ENCODE data around the gene MYL5. TPM values are rescaled to one million over a fixed set of nuclear protein-coding genes. Genes with fewer than 3 reads are reported as not detected.
"Not testable (repeated sequence)": the region's sequence is repeated elsewhere in the genome, so short reads cannot be mapped to it uniquely, and the experiment has no call there.

Gene MYL5
- total RNA-seq, 2 experiments from 2014 or later, result 13.7 to 16.4 TPM

DNA sequence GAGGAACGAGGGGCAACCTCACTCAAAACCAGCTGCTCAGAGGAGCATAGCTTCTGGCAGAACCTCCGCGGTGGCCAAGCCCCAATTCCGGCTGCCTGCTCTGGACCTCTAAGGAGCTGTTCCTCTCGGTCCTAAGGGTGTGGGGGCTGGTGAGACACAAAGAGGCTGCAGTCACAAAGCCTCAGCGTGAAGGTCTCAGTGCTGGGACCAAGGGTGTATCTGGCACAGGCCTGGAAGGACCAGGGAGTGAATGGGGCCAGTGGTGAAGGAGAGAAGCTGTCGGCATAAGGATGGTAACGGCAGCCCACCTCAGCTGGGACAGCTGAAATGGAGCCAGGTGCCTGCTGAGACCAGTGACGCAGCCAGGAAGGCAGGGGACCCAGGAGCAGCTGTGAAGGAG, 43.7 kb upstream of the MYL5 start:
- Mint-ChIP-seq H3K36me3 (ENCODE audit: low read depth) (no peaks in the 10 kb centered on the region), H3K4me3 (no peak overlapping the region), H3K27me3 (peaks cover 2% of the 10 kb centered on the region), H3K4me1 (no peaks in the 10 kb centered on the region), H3K9me3 (ENCODE audit: low read depth) (peaks cover 8% of the 10 kb centered on the region), H3K27ac (no peak overlapping the region)
- ChIA-PET POLR2A (no interaction called here), CTCF (no interaction called here)
- intact Hi-C loops (cut with DNase I, micrococcal nuclease), result no loop called here
- no peak for DNase-seq
- ATAC-seq, result no peak

DNA sequence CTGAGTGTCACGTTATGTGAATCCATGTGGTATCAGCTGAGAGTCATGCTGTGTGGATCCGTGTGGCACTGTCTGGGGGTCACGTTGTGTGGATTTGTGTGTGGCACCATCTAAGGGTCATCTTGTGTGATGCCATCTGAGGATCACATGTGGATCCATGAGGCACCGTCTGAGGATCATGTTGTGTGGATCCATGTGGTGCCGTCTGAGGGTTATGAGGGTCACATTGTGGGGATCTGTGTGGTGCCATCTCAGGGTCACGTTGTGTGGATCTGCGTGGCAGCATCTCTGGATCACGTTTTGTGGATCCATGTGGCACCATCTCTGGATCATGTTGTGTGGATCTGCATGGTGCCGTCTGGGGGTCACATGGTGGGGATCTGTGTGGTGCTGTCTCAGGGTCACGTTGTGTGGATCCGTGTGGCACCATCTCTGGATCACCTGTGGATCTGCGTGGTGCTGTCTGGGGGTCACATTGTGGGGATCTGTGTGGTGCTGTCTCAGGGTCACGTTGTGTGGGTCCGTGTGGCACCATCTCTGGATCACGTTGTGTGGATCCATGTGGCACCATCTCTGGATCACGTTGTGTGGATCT, 42.0 kb upstream of the MYL5 start:
- Mint-ChIP-seq H3K36me3 (ENCODE audit: low read depth) (no peaks in the 10 kb centered on the region), H3K4me1 (no peaks in the 10 kb centered on the region), H3K27me3 (peaks cover 4% of the 10 kb centered on the region), H3K27ac (no peak overlapping the region), H3K9me3 (ENCODE audit: low read depth) (peaks cover 8% of the 10 kb centered on the region), H3K4me3 (no peak overlapping the region)
- CTCF ChIA-PET, result no interaction called here
- no peak for DNase-seq
- no peak for ATAC-seq
- POLR2A ChIA-PET, result no interaction called here
- intact Hi-C loops (cut with DNase I, micrococcal nuclease), result no loop called here

DNA sequence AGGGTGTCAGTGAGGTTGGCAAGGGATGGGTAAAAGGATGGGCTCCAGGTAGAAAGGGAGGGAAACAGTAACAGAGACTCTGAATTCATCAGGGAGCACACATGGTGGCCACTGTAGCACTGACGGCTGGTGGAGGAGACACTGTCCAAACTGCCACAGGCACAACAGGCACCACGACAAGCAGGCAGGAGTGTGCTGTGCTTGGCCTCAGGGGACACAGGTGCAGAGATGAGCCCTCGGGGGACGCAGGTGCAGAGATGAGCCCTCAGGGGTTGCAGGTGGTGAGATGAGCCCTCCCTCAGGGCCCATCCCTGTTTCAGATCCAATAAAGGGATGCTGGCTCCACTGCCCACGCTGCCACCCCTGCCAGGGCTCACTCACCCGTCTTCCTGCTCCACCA, 41.4 kb upstream of the MYL5 start:
- no peak for DNase-seq
- no peak for ATAC-seq
- no peaks in the 10 kb centered on the region for H3K36me3 Mint-ChIP-seq (ENCODE audit: low read depth)
- H3K27ac Mint-ChIP-seq, result no peak overlapping the region
- CTCF ChIA-PET, result no interaction called here
- H3K4me1 Mint-ChIP-seq, result no peaks in the 10 kb centered on the region
- peaks cover 8% of the 10 kb centered on the region for H3K9me3 Mint-ChIP-seq (ENCODE audit: low read depth)
- intact Hi-C loops (cut with DNase I, micrococcal nuclease), result no loop called here
- peaks cover 7% of the 10 kb centered on the region for H3K27me3 Mint-ChIP-seq
- no peak overlapping the region for H3K4me3 Mint-ChIP-seq
- POLR2A ChIA-PET, result no interaction called here

DNA sequence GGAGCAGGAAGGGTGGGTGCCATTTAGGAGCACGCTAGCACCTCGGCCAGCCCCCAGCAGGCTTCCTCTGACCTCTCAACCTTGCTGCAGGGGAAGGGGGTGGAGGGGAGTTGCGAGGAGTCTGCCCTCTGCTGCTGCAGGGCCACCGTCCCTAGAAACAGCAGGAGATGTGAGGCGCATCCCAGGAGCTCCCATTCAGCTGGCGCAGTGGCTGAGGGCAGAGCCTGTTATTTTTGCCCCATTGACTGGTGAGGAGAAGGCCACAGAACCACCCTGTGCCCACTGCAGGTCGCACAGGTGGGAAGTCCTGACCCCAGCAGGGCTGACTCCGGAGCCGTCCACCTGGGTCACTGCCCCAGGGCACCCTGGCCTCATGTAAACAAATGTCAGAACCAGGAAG, 40.9 kb upstream of the MYL5 start:
- intact Hi-C loops (cut with DNase I, micrococcal nuclease), result no loop called here
- Mint-ChIP-seq H3K36me3 (ENCODE audit: low read depth) (no peaks in the 10 kb centered on the region), H3K27ac (no peak overlapping the region), H3K27me3 (peaks cover 9% of the 10 kb centered on the region), H3K9me3 (ENCODE audit: low read depth) (peaks cover 8% of the 10 kb centered on the region), H3K4me1 (no peaks in the 10 kb centered on the region), H3K4me3 (no peak overlapping the region)
- DNase-seq (no peak), ATAC-seq (no peak)
- ChIA-PET POLR2A (no interaction called here), CTCF (no interaction called here)

DNA sequence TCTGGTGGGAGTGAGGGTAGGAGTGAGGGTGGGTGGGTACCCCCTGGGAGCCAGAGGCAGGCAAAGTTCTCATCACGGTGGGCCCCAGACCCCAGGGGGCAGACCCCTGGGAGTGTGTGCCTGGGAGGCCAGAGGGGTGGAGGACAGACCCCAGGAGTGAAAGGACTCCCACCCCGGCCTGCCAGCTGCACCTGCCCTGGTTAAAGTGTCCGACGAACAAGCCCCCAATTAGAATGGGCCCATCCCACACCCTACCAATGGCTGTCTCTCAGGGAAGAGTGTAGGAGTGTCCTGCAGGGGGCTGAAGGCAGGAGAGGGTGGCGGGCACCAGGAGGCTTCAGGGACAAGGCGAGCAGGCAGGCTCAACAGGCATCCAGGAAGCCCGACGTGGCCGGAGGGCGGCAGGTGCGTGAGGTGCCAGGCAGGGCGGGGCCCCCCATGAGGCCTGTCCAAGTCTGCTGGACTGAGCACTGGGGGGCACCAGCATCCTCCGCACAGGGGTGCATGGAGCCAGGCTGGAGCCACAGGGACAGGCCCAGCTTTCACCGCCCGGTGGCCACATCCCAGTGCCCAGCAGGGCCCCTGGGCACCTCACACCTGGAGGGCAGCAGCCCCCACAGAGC, 40.3 kb upstream of the MYL5 start:
- Mint-ChIP-seq H3K4me1 (no peaks in the 10 kb centered on the region), H3K36me3 (ENCODE audit: low read depth) (no peaks in the 10 kb centered on the region), H3K27me3 (peaks cover 9% of the 10 kb centered on the region), H3K4me3 (no peak overlapping the region), H3K27ac (no peak overlapping the region), H3K9me3 (ENCODE audit: low read depth) (peaks cover 8% of the 10 kb centered on the region)
- ChIA-PET POLR2A (no interaction called here), CTCF (no interaction called here)
- DNase-seq, result no peak
- intact Hi-C loops (cut with DNase I, micrococcal nuclease), result no loop called here
- no peak for ATAC-seq

DNA sequence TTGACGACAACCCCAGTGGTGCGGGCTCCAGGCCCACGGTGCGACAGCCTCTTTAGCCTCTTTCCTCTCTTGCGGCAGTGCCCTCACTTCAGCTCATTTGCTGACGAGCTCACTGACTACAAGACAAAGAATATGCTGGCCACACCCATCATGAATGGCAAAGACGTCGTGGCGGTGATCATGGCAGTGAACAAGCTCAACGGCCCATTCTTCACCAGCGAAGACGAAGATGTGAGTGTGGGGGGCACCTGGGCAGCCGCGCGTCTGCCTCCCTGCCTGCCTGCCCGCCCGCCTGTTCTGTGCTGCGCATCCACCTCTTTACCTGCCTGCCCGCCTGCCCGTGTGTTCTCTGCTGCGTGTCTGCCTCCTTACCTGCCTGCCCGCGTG, 39.8 kb upstream of the MYL5 start:
- POLR2A ChIA-PET, result no interaction called here
- Mint-ChIP-seq H3K36me3 (ENCODE audit: low read depth) (no peaks in the 10 kb centered on the region), H3K27me3 (peaks cover 9% of the 10 kb centered on the region), H3K4me3 (no peak overlapping the region), H3K4me1 (no peaks in the 10 kb centered on the region), H3K9me3 (ENCODE audit: low read depth) (peaks cover 8% of the 10 kb centered on the region), H3K27ac (no peak overlapping the region)
- intact Hi-C loops (cut with DNase I, micrococcal nuclease), result no loop called here
- no peak for DNase-seq
- ATAC-seq, result no peak
- CTCF ChIA-PET, result no interaction called here

DNA sequence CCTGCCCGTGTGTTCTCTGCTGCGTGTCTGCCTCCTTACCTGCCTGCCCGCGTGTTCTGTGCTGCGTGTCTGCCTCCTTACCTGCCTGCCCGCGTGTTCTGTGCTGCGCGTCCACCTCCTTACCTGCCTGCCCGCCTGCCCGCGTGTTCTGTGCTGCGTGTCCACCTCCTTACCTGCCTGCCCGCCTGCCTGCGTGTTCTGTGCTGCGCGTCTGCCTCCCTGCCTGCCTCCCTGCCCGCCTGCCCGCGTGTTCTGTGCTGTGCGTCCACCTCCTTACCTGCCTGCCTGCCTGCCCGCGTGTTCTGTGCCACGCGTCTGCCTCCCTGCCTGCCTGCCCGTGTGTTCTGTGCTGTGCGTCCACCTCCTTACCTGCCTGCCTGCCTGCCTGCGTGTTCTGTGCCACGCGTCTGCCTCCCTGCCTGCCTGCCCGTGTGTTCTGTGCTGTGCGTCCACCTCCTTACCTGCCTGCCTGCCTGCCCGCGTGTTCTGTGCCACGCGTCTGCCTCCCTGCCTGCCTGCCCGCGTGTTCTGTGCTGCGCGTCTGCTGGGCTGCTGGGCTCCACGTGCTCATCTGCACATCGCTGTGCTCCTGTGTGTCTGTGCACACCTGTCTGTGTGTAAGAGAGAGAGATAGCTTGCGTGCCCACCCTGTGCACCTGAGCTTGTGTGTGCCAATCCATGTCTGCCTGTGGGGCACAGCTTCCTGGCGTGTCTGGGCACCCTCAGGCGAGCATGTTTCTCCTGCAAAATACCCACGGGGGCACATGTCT, 39.1 kb upstream of the MYL5 start:
- H3K27ac Mint-ChIP-seq; POLR2A ChIA-PET; H3K27me3 Mint-ChIP-seq; H3K4me3 Mint-ChIP-seq; ATAC-seq; DNase-seq; H3K9me3 Mint-ChIP-seq (ENCODE audit: low read depth); intact Hi-C loops (cut with DNase I, micrococcal nuclease); H3K36me3 Mint-ChIP-seq (ENCODE audit: low read depth); H3K4me1 Mint-ChIP-seq: not testable (repeated sequence)
- CTCF ChIA-PET, result interaction anchor here (0.9 kb wide), 1 partner anchor 10 kb away, joined by 3 read pairs; no protein-coding TSS in a partner anchor

DNA sequence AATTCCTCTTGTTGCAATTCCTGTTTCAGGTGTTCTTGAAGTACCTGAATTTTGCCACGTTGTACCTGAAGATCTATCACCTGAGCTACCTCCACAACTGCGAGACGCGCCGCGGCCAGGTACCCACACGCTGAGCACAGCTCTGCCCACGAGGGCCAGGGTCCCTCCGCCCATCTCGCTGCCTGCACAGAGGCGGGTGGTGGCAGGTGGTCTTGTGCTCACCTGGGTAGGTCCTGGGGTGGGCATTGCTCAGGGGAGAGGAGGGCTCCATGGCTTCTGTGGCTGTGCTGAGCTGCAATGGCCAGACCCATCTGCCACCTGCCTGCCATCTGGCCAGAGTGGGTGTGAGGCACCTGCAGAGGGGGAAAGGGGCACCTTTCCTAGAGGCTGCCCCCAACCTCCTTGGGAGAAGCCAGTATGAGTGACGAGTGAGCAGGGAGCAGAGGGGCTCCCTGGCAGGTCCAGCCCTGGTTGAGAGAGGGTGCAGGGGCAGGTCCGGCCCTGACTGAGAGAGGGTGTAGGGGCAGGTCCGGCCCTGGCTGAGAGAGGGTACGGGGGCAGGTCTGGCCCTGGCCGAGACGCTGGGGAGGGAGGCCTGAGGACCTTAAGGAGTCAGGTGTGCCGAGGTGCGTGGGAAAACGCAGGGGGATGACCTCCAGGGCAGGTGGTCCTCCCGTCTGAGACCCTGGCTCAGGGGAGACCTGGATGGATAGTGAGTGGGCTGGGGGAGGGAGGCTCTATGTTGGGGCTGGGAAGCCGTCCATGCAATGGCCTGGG, 38.3 kb upstream of the MYL5 start:
- peaks cover 12% of the 10 kb centered on the region for H3K27me3 Mint-ChIP-seq
- DNase-seq (no peak), ATAC-seq (no peak)
- no peaks in the 10 kb centered on the region for H3K36me3 Mint-ChIP-seq (ENCODE audit: low read depth)
- H3K4me3 Mint-ChIP-seq, result no peak overlapping the region
- intact Hi-C loops (cut with DNase I, micrococcal nuclease), result no loop called here
- ChIA-PET POLR2A (no interaction called here), CTCF (interaction anchor here (0.9 kb wide), 1 partner anchor 9 kb away, joined by 3 read pairs; no protein-coding TSS in a partner anchor)
- H3K4me1 Mint-ChIP-seq, result no peaks in the 10 kb centered on the region
- peaks cover 8% of the 10 kb centered on the region for H3K9me3 Mint-ChIP-seq (ENCODE audit: low read depth)
- no peak overlapping the region for H3K27ac Mint-ChIP-seq

DNA sequence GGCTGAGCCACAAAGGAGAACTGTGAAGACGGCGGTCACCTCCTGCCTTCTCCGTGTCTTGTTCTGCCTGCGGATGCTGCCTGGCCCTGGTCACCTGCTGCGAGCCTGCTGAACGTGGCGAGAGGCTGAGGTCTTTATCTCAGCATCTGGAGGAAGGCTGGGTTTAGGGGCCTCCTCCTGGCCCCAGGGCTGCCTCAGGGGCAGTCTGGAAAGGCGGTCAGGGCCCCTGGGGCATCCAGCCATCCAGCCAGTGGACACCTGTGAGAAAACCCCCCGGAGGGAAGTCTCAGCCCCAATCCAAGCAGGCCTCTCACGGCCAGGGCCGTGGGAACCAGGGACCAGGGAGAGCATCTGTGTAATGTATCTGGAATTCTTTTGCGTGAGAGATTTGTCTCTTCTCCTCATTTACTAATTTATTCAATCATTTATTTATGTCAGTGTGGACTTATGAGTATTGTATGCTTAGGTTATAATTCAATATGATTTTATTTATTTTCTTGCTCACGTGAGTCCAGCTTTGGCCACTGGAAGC, 37.6 kb upstream of the MYL5 start:
- Mint-ChIP-seq H3K36me3 (ENCODE audit: low read depth) (no peaks in the 10 kb centered on the region), H3K27me3 (peaks cover 15% of the 10 kb centered on the region), H3K4me1 (no peaks in the 10 kb centered on the region), H3K27ac (no peak overlapping the region), H3K9me3 (ENCODE audit: low read depth) (peaks cover 5% of the 10 kb centered on the region), H3K4me3 (no peak overlapping the region)
- DNase-seq, result no peak
- no peak for ATAC-seq
- CTCF ChIA-PET, result interaction anchor here (0.7 kb wide), 1 partner anchor 325 kb away, joined by 6 read pairs; no protein-coding TSS in a partner anchor
- POLR2A ChIA-PET, result no interaction called here
- intact Hi-C loops (cut with DNase I, micrococcal nuclease), result no loop called here

DNA sequence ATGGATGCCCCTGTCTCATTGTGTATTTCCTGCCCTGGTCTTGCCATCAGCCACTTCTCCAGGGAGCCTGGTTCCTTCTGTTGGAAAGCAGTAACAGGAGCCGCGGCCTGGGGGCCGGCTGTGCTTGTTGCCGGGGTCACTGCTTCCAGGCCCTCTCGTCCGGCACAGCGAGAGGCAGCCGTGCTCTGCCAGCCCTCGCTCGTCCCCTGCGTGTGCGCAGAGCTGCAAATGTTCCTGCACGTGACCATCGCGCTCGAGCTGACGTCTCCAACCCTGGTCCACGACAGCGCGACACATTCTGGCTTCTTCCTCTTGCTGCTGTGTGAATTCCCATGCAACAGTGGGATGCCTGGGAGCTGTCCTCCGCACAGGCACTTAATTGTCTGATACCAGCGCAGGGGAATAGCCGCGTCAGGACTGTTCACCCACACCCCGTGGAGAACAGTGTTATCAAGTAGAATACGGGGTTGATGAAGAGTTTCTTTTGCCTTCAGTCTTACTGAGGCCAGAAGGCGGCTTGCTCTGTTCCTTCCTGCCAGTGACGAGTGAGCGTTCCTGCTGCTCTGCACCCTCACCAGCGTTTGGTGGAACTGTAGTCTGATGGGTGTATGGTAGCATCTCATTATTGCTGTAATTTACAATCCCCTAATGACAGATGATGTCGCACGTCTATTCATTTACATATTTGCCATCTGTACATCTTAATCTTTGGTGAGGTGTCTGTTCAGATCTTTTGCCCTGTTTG, 36.6 kb upstream of the MYL5 start:
- CTCF ChIA-PET, result no interaction called here
- H3K9me3 Mint-ChIP-seq (ENCODE audit: low read depth), result peaks cover 3% of the 10 kb centered on the region

DNA sequence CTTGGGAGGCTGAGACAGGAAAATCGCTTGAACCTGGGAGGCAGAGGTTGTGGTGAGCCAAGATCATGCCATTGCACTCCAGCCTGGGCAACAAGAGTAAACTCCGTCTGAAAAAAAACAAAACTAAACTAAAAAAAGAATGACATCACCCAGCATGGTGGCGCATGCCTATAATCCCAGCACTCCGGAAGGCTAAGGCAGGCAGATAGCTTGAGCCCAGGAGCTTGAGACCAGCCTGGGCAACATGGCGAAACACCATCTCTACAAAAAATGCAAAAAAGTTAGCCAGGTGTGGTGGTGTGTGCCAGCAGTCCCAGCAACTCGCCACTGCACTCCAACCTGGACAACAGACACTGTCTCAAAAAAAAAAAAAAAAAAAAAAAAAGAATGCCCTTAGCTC, 32.0 kb upstream of the MYL5 start:
- H3K36me3 Mint-ChIP-seq (ENCODE audit: low read depth); POLR2A ChIA-PET; ATAC-seq; CTCF ChIA-PET; H3K9me3 Mint-ChIP-seq (ENCODE audit: low read depth); H3K4me1 Mint-ChIP-seq; H3K4me3 Mint-ChIP-seq; DNase-seq; intact Hi-C loops (cut with DNase I, micrococcal nuclease); H3K27ac Mint-ChIP-seq: not testable (repeated sequence)
- peaks cover 14% of the 10 kb centered on the region for H3K27me3 Mint-ChIP-seq

More for the DNA sequence above, 36.6 kb upstream of the MYL5 start:
- H3K27ac Mint-ChIP-seq, result no peak overlapping the region
- intact Hi-C loops (cut with DNase I, micrococcal nuclease), result no loop called here
- POLR2A ChIA-PET, result no interaction called here
- ATAC-seq, result no peak
- H3K27me3 Mint-ChIP-seq, result peaks cover 15% of the 10 kb centered on the region
- DNase-seq, result no peak
- H3K4me3 Mint-ChIP-seq, result no peak overlapping the region
- no peaks in the 10 kb centered on the region for H3K36me3 Mint-ChIP-seq (ENCODE audit: low read depth)
- no peaks in the 10 kb centered on the region for H3K4me1 Mint-ChIP-seq
